GM03348 (cell line): Measurements from ENCODE around the gene CREB1.

ENCODE experiments used
- DNase-seq: peaks from one replicate; pipeline ENCODE4 v3.0.0; 2012; ENCODE audit warnings: low spot score

CREB1 gene

DNA sequence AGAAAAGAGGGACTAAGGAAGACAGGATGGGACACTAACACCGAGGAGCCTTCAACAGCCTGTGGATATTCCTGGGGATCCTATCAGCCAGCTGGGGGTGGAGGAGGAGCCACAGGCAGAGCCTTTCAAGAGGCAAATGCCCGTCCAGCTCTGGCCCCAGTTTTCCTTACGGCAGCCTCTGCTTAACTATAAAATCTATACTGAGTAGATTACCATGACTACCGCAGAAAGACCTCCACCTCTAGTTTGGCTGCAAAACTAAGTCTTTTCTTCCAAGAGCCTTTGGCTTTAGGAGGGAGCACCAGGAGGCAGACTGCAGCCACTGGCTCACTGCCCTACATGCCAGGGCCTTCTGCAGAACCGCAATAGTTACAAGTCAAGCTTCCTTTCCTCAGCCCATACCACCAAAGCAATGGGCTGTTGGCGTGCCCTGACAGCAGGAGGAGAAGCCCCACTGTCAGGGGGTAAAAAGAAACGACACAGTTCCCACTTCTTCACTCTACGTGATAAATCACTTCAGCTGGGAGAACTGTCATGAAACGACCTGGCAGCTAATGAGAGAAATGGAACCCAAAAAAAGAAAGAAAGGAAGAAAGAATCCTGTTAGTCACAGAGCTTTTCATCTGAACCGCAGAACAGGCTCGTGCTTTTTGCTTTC is 25.1 kb upstream of the CREB1 start:
- DNase-seq: peak; percentile 69

- no peak for DNase-seq
Measured at GRCh38 chr2:207505171-207505570, 24.6 kb upstream of the CREB1 start.

DNA sequence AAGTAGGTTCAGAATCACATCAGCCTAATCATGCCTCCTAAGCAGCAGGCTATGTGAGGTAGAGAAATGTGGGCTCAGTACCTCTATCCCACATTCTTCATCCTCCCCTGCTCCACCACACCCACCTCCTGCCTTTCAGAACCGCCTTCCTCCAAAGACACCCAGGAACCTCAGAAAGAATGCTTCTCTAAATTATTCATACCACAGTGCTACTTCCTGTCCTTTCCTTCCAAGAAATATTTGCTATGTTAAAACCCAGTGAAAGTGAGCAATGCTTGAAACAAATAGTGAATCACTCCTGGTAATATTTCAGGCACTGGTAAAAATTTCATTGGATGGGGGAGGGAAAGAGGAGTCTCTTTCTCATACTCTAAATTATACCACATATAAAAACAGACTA is 24.0 kb upstream of the CREB1 start:
- DNase-seq: peak; percentile 86

- no peak for DNase-seq
Measured at GRCh38 chr2:207506426-207506825, 23.3 kb upstream of the CREB1 start.

DNA sequence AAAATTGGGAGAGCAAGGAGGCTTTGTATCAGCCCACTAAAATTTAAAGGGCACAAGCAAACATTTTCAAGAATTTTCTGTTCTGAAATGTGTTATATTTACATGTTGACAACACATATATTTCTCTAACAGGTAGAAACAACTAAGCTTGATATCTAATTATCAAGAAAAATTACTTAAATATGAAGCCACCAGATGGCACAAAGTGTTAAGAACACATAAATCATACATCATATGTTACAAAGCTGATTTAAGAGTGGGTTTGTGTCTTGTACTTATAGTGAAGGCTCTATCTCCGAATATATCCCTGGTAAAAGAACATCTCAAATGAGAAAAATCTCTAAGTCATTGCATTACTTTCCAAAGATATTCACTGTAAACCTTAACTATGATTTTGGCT is 19.6 kb upstream of the CREB1 start:
- no peak for DNase-seq

GRCh38 chr2:207511851-207512250 is 17.9 kb upstream of the CREB1 start:
- DNase-seq: no peak

DNA sequence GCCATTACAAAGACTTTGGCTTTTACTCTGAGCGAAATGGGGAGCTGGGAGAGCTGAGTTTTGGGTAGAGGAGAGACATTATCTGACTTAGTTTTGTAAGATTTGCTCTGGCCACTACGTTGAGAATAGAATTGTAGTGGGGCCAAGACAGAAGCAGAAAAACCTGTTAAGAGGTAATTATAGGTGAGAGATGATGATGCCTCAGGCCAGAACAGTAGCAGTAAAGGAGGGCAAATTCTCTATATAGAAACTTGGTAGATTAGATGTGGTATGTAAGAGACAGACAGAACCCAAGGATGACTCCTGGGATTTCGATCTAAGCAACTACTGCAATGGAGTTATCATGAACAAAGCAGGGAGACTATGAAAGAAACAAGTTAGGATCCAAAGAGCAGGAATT is 17.4 kb upstream of the CREB1 start:
- no peak for DNase-seq

DNA sequence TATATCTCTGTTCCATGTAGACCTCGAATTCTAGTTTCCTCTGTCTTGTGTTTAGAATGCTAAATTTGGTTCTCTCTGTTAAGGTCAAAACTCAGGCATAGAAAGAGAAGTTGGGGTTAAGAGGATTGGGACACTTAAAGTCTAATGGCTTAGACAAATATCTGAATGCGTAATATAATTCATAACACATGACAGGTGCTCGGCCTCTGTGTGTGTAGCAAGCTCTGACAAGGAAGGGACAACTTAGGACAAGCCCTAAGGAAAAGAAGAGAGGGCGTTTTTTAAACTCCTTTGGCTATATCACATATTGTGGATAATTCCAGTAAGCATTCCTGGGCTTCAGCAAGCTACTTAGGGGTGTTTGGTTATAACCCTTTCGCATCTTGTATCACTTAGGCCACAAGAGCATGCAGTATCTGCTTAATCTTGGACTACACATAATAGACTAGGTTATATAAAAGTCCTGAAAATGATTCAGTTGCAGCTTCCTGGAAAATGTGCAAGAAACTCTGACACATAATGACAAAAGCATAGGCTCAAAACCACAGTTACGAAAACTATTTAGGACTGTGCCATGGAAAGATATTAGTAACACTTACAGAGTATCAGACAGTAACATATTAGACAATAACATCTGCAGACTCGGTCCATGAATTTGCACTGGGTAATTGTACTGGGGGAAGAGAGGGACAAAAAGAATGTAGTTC is 16.1 kb upstream of the CREB1 start:
- DNase-seq: peak; percentile 74

DNA sequence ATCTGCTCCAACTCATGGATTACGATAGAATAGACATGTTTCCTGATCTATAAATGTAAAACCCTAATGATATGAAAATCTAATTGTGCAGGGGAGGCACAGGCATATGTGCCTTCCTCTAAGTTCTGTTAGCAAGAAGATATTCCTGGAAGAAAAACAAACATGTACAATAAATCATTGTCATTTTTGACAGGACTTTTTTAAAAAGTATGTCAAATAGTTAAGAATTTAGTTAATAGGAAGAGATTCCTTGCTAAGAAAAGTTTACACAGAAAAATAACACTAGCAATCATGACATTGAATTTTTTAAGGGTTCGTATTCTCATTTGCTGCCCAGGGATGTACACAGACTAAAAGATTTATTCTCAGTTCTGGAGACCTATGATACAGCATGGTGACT is 15.3 kb upstream of the CREB1 start:
- DNase-seq: no peak

DNA sequence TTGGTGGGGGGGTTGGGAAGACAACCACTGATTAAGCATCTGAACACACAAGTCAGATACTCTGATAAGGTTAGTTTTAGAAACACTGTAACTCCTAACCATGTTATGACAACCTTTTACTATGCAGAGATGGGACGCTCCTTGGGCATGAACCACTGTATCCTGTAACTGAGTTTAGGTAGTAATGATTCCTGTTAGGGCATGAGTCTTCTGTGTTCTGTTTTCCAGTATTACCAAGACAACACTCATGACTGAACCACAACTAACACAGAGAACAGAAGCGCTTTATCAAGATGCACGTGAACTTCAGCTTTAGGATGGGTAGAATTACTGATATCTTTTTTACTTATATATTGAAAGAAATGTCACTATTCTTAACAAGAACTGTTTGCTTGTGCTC is 14.1 kb upstream of the CREB1 start:
- no peak for DNase-seq

- DNase-seq: no peak
Measured at GRCh38 chr2:207516206-207516605, 13.6 kb upstream of the CREB1 start.

GRCh38 chr2:207523005-207523404 is 6.8 kb upstream of the CREB1 start:
- DNase-seq: no peak

GRCh38 chr2:207525296-207525695 is 4.5 kb upstream of the CREB1 start:
- no peak for DNase-seq

DNA sequence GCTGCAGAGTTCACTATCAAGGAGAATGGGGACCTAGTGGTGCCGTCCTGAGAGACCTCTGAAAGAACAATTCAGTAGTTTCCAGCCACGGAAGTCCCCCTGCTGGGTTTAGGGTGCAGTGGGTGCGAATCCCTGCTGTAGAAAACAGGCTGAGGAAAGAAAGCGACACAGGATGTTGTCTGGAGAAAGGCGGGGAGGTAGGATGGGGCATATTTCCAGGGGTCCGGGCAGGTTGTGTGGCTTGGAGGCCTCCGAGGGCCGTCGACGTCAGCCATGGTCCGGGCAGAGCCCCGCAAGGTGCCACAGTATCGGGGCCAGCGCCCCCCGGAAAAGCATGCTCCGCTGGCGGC is 807 bp upstream of the CREB1 start:
- peak; percentile 45 for DNase-seq

GRCh38 chr2:207530160-207531031 is 634 bp downstream of the CREB1 start:
- peak; percentile 63 for DNase-seq

GRCh38 chr2:207531032-207531952 is 1.5 kb downstream of the CREB1 start:
- DNase-seq: no peak

GRCh38 chr2:207532676-207533075 is 2.9 kb downstream of the CREB1 start:
- no peak for DNase-seq

DNA sequence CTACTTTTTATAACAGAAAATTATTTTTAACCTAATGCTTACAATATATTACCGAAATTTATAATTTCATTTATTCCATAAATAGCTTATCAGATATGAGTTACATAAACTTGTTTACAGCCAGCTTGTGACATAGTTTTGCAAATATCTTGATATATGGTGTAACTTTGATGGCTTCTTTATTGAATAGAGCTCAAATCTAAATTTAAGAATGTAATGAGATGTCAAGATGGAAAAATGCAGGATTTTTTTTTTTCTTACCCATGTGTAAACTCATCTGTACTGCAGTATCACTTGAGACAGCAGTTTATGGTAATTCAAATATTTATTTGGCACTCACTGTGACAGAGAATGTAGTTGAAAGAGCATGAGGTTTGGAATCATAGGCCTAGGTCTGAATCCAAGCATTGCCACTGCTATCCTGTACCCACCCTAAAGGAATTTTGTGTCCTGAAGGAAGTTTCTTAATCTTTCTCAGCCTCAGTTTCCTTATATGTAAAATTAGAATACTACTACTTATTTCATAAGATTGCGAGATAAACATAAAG is 3.8 kb downstream of the CREB1 start:
- DNase-seq: no peak

GRCh38 chr2:207534417-207534816 is 4.7 kb downstream of the CREB1 start:
- DNase-seq: no peak

- no peak for DNase-seq
Measured at GRCh38 chr2:207539470-207539869, 9.7 kb downstream of the CREB1 start.

- no peak for DNase-seq
Measured at GRCh38 chr2:207540431-207540830, 10.7 kb downstream of the CREB1 start.

DNA sequence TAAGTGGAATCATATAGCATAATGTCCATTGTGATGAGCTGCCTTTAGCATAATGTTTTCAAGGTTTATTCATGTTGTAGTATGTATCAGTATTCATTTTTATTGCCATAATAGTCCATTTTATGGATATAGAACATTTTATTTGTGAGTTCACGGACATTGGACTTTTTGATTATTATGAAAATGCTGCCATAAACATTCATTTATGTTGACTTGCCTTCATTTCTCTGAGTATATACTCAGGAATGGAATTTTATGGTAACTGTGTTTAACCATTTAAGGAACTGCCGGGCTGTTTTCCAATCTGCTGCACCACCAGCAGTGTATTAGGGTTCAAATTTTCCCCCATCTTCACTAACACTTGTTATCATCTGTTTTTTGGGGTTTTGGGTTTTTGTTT is 12.2 kb downstream of the CREB1 start:
- DNase-seq: no peak
